IPS-NIHi7 (cell line): Measurements from ENCODE around the gene FBRSL1.

ENCODE experiments used
- DNase-seq: peaks from one replicate; pipeline ENCODE4 v3.0.0; 2012; ENCODE audit warnings: mixed read lengths; ENCODE audit errors: extremely low spot score

Gene FBRSL1

GRCh38 chr12:132558861-132559623 is 69.1 kb downstream of the FBRSL1 start:
- no peak for DNase-seq

- peak; percentile 93 for DNase-seq
Observed at GRCh38 chr12:132559652-132560363, 69.9 kb downstream of the FBRSL1 start.

GRCh38 chr12:132560364-132560613 is 70.3 kb downstream of the FBRSL1 start:
- DNase-seq = peak; percentile 54

GRCh38 chr12:132560614-132561426 is 70.9 kb downstream of the FBRSL1 start:
- peak; percentile 93 for DNase-seq
